Stromal cell of bone marrow (primary cell): ENCODE data around the gene NAP1L3.

Experiments
- DNase-seq: peaks from one replicate; pipeline ENCODE4 v3.0.0-alpha.2; 2012; ENCODE audit warnings: low read depth

NAP1L3 gene, protein sequence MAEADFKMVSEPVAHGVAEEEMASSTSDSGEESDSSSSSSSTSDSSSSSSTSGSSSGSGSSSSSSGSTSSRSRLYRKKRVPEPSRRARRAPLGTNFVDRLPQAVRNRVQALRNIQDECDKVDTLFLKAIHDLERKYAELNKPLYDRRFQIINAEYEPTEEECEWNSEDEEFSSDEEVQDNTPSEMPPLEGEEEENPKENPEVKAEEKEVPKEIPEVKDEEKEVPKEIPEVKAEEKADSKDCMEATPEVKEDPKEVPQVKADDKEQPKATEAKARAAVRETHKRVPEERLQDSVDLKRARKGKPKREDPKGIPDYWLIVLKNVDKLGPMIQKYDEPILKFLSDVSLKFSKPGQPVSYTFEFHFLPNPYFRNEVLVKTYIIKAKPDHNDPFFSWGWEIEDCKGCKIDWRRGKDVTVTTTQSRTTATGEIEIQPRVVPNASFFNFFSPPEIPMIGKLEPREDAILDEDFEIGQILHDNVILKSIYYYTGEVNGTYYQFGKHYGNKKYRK

DNA sequence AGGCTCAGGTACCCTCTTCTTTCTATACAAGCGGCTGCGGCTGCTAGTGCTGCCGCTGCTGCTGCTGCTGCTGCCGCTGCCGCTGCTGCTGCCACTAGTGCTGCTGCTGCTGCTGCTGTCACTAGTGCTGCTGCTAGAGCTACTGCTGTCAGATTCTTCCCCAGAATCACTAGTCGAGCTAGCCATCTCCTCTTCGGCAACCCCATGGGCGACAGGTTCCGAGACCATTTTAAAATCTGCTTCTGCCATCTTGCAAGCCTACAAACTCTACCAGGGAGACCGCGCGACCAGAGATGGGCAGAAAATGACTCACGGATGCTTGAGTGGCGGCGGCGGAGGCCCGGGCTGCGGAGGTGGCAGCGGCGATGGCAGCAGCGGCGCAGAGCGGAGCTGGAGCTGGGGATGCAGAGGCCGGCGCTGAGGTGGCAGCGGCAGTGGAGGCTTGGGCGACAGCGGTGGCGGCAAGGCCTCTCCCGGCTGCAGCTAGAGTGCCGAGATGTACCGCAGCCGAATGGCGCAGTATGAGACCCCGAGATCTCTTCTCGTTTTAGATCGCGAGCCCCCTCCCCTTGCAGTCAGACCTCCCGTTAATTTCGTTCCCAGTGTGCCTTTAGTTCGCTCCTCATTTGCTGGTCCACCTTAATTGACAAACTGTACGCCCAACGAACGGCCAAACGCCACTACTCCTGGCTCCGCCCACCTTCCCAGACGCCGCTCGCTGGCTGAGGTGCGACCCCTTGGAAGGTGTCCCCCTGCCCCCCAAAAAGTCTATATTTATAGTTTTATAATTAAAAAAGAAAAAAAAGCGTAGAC lies at the start of gene NAP1L3:
NAP1L3 (minus strand) TSS at position 523 of the 813 bp plus-strand sequence; CDS start at position 249, 274 bp downstream.
- DNase-seq: peak; percentile 75

DNA sequence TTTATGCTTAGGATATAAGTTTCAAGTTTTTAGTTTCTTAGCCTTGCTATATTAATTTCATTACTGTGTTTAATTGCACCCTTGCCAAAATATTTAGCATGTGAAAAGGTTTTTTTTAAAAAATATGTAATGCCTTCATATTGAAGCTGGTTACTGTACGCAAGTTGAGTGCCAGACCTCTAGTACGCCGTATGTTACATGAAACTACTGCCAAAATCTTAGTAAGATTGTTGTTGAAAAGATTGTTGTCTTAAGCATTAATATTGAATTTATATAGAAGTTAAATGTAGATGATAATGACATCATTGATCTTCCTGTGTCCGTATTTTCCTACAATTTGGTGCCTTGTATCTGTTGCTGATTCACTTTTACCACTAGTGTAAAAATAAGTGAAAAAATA lies 37.7 kb upstream of the NAP1L3 start:
- DNase-seq: no peak

DNA sequence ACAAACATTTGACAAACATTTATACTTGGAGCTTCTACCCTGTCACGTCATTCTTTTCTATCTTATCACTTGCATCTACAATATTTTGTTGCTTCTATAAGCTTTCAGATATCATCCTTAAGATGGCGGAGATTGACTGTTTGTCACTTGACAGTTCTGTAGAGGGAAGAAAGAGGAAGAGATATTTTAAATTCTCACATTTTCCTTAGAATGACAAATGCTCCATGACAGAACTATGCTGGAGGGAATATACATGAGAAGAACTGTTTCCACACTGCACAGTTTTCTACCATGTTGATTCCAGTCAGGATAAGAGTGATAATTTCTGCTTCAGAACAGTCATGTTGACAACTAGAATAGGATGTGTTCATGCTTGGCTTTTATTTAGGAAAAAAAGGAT lies 30.3 kb upstream of the NAP1L3 start:
- no peak for DNase-seq

DNA sequence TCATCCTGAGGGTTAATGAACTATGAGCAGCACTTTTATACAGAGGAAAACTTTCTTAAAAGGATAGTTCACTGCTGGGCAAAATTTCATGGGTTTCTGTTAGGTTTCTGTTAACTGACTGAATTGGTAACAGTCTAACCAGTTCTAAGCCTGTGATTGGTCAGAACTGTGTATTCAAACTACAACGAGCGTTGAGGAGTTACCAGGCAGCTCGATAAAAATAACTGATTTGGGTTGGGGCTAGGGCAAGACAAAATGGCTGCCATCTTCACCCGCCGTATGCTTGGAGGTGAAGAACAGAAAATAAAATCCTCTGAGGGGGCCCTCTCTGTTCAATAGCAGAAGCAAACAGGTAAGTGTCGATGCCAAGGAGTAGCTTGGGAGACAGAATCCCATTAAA lies 22.6 kb upstream of the NAP1L3 start:
- no peak for DNase-seq

DNA sequence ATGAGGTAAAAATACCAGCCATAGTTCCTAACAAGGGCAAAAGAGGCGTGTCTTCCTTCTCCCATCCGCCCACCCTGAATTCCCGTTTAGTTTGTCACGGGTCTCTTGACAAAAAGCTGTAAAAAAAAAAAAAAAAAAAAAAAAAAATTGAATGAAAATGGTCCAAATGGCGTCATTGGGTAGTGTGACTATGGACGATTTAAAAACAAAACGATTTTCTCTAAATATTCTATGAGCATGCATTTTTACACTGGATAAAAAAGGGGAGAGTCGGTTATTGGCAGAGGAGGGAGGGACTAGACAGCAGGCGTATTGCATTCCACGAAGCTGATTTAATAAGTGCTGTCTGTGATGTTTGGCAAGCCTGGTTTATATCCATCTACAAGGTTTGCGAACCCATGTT lies 492 bp upstream of the NAP1L3 start, which contains the start of gene FAM133A:
FAM133A (plus strand) TSS at position 338 of the 403 bp plus-strand sequence. CDS start 35,214 bp downstream, outside the sequence.
- DNase-seq: peak; percentile 34

DNA sequence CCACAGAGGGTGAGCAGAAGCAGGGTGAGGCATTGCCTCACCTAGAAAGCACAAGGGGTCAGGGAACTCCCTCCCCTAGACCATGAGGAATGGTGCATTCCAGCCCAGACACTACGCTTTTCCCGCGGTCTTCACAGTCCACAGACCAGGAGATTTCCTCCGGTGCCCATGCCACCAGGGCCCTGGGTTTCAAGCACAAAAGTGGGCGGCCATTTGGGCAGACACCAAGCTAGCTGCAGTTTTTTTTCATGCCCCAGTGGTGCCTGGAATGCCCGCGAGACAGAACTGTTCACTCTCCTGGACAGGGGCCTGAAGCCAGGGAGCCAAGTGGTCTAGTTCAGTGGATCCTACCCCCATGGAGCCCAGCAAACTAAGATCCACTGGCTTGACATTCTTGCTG lies 12.8 kb downstream of the NAP1L3 start:
- no peak for DNase-seq

DNA sequence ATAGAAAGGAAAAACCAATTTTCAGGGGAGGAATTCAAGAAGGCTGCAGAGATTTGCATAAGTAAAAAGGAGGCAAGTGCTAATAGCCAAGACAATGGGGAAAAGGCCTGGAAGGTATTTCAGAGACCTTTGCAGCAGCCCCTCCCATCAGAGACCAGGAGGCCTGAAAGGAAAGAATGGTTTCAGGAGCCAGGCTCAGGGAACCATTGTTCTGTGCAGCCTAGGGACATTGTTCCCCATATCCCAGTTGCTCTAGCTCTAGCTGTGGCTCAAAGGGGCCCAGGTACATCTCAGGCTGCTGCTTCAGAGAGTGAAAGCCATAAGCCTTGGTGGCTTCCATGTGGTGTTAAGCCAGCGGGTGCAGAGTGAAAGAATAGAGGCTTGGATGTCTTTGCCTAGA lies 24.0 kb downstream of the NAP1L3 start:
- no peak for DNase-seq

DNA sequence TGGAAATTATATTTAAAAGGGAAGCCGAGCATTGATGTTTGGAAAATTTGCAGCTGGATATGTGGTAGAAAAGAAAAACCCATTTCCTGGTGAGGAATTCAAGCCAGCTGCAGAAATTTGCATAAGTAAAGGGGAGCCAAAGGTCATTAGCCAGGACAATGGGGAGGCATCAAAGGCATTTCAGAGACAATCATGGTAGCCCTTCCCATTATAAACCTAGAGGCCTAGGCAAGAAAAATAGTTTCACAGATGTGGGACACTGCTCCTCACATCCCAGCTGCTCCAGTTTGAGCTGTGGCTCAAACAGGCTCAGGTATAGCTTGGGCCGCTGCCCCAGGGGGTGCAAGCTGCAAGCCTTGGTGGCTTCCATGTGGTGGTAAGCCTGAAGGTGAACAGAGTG lies 35.8 kb downstream of the NAP1L3 start:
- DNase-seq: no peak
